HG03575 (cell line): ENCODE results near the gene PTPRN2.
"Not testable (repeated sequence)": the region's sequence is repeated elsewhere in the genome, so short reads cannot be mapped to it uniquely, and the experiment has no call there.

ENCODE experiments used
- ATAC-seq: cut with Tn5 transposase; IDR thresholded peaks from one replicate; pipeline ENCODE4 v1.9.1; 2021; ENCODE audit not compliant: unreplicated experiment, insufficient number of reproducible peaks, low FRiP score; ENCODE audit errors: extremely low read depth

Gene PTPRN2

DNA sequence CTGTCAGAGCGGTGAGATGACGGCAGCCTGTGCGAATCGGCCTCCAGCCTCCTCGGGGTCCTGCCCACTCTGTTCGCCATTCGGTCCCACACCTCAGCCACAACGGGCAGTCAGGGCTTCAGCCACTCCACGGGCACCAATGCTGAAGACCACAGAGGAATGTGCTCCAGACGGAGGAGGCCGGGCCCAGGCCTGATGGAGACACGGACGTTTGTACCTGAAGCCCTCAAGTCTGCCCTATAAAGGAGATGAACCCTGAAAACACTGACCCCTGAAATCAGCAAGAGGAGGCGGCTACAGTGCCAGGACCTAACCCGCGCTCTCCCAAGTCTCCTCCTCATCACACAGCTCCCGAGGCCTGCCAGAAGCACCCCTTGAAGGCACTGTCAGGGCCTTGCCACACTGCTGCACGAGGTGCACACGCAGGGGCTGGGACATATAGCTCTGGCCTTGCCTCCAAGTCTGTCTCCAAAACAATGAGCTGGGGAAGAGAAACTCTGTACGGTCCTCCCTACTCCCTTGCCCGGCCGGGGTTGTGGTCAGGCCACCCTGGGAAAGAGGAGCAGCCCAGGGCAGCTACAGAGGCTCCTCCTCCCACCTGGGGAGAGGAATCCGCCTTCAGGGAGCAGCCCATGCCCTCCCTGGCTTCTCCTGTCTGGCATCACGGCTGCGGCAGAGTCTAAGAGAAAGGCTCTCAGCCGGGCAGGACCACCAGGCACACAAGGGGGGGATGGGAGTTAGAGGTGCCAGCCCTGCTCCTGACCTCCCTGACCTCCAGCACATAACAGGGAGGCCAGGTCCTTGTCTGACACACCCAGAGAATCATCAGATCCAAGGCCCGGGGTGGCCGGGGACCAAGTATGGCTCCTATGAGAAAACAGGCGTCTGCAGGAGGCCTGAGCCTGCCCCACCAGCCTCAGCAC, 310.1 kb downstream of the PTPRN2 start:
- ATAC-seq = no peak

DNA sequence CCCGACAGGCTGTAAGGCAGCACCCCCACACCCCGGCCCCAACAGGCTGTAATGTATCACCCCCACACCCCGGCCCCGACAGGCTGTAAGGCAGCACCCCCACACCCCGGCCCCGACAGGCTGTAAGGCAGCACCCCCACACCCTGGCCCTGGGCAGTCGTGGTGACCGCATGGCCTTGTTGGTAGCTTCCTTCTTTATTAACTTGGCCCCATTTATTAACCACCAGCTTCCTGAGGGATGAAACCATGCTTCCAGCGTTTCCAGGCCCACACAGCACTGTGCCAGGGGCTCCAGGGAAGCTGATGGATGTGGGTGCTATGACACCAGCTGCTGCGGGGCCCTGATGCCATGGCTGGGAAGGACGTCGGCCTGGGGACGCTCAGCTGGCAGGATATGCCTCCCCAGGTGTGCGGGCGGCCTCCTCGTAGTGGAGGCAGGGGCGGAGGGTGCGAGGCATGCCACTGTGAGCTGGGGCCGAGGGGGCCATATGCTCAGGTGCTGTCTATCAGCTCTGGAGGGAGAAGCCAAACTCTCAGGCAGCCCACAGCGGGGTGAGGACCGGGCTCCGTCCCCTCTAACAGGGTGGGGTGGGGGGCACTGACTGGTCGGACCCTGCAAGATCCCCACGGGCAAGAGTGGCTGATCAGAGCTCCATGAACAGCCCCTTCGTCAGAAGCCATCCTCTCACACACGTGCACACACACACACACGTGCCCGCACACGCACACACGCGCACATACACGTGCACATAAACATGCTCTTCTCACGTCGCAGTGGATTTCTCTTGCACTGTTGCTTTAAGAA, 311.0 kb downstream of the PTPRN2 start:
- no peak for ATAC-seq

DNA sequence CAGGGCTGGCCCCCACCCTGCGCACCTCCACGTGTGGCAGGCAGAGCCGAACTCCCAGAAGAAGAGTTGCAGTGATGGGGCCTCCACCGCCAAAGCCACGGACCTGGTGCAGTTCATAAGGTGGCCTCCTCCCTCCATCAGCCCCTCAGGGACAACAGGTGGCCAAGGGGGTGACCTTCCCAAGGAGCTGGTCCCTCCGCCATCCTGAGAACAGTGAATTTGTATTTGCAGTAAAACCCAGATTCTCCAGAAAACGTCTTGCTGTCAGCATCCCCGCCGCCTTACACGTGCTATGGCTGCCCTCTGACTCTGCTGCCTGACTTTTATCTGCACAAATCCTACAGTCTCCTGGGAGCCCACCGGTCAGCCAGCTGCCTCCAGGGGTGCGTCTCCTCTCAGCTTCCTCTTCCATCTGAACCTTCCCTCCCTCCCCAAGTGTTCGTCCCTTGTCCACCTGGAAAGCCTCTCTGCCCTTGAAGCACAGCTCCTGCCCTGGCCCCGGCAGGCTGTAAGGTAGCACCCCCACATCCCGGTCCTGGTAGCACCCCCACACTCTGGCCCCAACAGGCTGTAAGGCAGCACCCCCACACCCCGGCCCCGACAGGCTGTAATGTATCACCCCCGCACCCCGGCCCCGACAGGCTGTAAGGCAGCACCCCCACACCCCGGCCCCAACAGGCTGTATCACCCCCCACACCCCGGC, 311.8 kb downstream of the PTPRN2 start:
- ATAC-seq = no peak

DNA sequence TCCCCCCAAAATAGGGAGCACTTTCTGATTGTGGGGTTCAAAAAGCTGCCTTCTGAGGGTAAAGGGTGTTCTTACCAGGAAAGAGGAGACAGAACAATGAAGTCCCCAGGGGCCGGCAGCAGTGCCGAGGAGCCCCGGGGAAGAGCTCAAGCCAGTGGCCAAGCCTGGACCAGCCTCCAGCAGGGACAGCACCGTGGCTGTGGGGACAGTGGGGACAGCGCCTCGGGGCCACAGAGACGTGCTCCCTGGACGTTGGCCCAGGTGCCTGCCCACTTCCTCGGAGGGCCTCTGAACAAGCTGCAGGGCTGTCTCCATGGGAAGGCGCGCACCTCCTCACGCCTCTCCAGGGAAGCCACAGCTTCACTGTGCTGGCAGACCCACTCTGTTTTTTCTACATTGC, 312.6 kb downstream of the PTPRN2 start:
- no peak for ATAC-seq

DNA sequence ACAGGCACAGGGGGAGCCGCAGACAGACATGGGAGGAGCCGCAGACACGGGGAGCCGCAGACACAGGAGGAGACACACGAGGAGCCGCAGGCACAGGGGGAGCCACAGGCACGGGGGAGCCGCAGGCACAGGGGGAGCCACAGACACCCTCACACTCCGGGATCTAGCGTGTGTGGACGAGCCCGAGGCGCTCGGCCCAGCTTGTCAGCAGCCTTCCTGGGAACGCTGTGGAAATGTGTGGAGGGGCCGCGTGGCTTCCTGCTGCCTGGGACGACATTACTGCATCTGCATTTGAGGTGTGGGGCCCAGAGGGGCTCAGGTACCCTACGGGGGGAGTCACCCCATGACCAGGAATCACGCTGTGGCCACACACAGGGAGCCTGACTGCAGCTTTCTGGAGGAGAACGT, 313.2 kb downstream of the PTPRN2 start:
- ATAC-seq = no peak

DNA sequence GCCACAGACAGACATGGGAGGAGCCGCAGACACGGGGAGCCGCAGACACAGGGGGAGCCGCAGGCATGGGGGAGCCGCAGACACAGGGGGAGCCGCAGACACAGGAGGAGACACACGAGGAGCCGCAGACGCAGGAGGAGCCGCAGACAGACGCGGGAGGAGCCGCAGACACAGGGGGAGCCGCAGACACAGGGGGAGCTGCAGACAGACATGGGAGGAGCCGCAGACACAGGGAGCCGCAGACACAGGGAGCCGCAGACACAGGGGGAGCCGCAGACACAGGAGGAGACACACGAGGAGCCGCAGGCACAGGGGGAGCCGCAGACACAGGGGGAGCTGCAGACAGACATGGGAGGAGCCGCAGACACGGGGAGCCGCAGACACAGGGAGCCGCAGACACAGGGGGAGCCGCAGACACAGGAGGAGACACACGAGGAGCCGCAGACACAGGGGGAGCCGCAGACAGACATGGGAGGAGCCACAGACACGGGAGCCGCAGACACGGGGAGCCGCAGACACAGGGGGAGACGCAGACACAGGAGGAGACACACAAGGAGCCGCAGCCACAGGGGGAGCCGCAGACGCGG, 313.8 kb downstream of the PTPRN2 start:
- ATAC-seq = not testable (repeated sequence)

DNA sequence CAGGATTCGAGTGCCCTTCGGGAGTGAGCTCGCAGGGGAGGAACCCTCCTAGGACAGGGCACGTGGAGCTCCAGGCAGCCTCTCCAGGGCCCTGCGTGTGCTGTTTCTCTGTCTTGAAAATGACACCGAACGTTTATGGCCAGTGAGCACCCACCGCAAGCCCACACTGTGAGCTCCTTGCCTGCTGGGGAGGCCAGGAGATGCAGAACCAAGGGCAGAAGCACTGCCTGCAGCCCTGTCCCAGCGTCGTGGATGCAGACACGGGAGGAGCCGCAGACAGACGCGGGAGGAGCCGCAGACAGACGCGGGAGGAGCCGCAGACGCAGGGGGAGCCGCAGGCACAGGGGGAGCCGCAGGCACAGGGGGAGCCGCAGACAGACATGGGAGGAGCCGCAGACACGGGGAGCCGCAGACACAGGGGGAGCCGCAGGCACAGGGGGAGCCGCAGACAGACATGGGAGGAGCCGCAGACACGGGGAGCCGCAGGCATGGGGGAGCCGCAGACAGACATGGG, 314.4 kb downstream of the PTPRN2 start:
- ATAC-seq = no peak

DNA sequence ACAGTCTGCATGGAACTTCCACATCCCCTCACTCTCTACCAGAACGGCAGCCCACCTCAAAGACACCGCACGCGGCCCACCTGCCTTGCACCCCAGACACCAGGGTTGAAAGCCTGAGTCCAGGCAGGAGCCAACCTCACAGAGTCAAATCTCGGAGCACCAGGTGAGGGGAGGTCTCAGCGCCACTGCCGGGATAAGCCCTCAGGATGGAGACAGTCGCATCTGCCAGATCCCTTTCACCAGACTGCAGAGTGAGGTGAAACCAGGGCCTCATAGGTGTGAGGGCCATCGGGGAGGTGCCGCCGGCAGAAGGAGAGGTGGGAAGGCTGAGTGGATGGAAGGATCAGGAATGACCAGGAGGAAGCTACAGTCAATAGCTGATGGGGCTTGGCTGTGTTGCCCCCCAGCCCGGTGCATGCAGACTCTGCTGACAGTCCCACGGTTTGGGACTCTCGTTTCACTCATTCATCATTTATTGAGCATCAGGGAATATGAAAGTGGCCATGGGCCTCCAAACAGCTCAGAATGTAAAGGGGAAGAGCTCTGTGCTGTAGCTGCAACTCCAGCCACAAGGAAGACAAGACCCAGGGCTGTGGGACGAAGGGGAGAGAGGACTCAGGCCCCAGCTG, 315.0 kb downstream of the PTPRN2 start:
- no peak for ATAC-seq

DNA sequence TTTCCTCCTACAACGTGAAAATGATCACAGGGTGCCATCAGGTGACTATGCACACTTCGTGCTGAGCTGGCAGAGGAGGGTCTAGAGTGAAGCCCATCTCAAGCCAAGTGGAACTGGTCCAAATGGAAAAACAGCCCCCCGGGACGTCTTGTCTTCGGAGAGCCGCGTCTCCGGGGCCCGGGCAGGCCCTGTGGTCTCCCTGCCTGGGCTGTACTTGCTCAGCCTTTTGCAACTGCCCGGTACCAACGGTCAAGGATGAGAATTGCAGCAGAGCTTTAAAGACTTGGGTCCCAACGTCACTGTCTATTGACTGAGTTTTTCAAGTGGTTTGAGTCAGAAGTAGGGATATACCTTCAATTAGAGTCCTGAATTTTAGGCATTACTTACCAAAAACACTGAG, 315.5 kb downstream of the PTPRN2 start:
- no peak for ATAC-seq

DNA sequence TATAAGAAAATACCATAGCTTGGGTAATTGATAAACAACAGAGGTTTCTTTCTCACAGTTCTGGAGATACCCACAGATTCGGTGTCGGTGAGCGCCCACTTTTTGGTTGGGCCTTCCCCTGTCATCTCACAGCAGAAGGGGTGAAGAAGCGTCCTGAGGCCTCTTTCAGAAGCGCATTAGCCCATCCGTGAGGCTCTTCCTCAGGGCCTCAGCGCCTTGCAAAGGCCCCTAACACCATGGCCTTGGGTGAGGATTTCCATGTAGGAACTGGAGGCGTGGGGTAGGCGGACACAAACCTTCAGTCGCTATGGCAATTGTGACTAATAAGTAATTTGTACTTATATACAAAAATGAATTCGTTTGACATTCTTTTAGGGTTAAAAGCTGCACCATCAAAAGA, 316.0 kb downstream of the PTPRN2 start:
- no peak for ATAC-seq

DNA sequence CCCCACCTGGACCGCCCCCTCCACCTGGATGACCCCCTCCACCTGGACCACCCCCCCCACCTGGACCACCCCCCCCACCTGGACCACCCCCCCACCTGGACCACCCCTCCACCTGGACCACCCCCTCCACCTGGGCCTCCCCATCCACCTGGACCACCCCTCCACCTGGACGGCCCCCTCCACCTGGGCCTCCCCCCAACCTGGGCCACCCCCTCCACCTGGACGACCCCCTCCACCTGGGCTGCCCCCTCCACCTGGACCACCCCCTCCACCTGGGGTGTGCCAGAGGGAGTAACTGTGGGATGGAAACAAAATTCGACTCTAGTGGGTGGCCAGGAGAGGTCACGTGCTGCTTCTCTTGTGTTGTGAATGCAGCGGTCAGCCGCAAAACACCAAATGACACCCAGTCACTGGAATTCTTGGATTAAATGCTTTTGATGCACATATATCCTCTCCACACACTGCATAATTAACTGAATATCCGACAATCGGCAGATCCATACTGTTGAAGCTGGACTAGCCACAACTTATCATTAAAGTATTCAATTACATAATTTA, 316.7 kb downstream of the PTPRN2 start:
- ATAC-seq = no peak

DNA sequence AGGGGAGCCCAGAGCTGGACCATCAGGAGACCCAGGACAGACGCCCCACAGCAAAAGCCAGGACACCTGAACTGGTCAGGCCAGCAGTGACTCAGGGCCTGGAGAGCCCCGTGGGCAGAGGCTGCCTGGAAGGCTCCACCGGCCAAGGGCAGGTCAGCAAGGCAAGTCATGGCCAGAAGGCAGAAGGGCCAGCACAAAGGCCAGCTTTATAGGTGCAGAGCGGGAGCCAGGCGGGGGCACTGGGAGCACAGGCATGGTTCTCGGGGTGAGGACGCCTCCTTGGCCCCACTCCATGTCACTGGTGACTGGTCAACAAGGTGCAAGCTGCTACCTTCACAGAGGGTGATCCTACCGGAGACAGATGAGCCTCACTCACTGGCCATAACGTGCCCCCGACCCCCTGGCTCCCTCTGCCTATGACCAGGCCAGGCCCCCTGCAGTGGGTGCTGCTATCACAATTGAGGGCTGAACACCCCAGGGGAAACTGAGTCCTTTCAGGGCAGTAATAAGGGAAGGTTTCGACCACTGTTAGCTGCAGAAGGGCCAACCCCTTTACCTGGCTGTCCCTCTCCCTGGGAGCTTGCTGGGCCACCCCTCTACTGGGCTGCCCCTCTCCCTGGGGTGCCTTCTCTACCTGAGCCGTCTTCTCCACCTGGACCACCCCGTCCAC, 317.4 kb downstream of the PTPRN2 start:
- no peak for ATAC-seq

DNA sequence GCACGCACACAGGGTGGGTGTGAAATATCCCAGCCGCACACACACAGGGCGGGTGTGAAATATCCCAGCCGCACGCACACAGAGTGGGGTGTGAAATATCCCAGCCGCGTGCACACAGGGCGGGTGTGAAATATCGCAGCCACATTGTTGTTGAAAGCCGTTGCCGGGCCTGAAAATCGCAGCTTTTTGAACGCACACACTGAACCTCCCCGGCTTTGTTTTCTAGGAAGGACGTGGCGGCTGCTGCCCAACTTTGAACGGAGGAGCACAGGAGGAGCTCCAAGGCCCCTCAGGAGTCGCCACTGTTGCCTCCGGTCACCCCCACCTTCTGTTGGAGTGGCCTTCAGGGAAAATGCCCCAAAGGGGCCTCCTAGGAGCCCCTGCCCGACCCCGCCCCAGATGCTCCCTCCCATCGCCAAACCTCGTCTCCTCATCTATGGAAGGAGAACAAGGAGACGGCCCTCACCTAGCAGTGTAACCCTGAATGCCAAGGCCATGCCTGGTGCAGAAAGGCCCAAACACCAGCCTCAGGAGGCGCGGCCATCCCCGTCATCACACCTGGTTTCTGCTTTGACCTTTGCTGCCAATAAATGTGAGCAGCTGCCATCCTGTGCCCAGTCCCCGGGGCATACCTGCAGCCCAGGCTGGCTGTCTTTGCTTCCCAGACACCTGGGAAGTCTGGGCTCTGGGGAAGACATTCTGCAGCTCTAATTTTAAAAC, 318.6 kb downstream of the PTPRN2 start:
- no peak for ATAC-seq

DNA sequence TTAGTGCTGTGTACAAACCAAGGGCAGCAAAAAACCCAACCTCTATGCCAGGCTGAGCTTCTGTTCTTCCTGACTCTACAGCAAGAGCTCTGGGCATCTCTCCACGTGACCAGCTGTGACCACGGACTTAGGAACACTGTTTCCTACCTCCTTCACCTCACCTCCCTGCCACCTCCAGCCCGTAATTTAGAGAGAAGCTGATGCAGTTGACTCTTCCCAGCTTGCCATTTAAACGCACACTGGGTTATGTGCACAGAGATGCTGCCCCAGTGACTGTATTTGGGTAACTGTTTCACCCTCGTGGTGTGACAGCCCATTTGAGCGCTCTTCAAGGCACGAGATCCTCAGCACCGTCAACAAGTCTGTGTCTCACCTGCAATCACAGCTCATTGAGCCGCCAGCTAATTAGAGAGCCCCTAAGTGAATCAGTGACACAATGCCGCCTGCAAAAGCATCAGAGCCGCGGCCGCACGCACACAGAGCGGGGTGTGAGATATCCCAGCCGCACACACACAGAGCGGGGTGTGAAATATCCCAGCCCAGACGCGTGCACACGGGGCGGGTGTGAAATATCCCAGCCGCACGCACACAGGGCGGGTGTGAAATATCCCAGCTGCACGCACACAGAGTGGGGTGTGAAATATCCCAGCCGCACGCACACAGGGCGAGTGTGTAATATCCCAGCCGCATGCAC, 319.7 kb downstream of the PTPRN2 start:
- no peak for ATAC-seq

DNA sequence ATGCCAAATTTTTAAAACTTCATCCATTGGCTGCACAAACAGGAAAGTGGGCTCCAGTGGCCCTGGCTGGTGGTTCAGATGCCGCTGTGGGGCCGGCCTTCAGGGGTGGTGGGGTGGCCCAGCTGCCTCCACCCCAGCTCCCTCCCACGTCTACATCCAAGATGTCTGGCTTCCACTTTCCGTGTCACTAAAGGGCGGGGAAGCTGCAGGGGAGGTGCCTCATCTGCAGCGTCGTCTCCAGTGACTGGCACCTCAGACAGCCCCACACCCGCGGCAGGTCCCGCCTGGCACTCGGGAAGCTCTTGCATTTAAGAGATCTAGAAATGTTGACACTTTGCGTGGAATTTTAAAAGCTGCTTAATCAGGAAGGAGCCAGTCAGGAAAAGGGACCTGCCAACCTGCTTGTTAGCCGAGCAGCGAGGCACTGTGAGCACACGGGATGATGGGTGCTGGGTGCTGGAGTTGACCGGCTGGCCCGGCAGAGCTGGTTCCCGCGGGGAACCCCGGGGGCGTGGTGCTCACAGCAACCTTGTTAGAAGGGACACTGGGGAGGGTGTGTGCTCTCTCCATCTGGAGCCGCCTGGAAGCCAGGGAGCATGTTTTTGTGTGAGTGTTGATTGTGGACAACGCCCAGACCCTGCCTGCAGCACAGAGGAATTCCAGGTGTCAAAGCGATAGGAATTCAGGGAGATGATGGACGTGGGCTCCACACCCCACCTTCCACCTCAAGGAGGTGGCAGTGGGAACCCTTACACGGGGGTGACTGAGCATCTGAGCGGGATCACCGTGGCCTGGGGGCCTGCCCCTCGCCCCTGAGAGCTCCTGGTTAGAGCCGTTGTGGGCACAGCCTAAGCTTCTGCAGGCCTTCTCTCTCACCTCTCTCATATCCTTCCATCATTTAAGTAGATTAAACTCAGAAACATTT, 320.5 kb downstream of the PTPRN2 start:
- ATAC-seq = no peak

DNA sequence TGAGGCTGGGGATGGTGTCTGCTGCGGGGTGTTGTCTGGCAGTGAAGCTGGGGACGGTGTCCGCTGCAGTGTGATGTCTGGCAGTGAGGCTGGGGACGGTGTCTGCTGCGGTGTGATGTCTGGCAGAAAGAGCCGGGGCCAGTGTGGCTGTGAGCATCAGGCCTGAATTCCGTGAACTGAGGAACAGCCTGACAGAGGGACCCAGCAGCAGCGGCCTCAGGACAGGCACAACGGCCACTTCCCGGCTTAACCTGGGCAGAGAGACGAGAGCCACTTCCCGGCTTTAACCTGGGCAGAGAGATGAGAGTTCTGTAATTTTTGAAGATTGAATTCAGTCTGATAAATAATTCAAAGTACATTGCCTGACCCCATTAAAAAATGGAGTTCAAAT, 321.2 kb downstream of the PTPRN2 start:
- no peak for ATAC-seq
